NCI-H2029 (cell line): ENCODE data around the gene IGSF21.
"Not testable (repeated sequence)": the region's sequence is repeated elsewhere in the genome, so short reads cannot be mapped to it uniquely, and the experiment has no call there.

ENCODE experiments used
- DNase-seq: peaks from one replicate; lab custom pipeline; 2025; lab: John Stamatoyannopoulos, UW

IGSF21 gene

DNA sequence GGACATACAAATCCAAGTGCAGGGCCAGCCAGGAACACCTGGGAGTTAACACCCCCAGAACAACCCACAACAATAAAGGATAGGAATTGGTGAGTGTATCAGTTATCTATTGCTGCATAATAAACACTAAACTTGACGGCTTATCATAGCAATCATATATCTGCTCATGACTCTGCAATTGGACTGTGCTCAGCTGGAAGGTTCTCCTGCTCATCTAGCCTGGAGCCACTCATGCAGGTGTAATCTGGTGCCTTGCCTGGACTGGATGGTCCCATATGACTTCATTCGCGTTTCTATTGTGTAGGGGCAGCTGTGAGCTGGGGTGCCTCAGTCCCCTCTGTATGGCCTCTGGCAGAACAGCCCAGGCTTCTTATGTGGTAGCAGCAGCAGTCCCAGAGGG is 296.9 kb downstream of the IGSF21 start:
- DNase-seq, result no peak

DNA sequence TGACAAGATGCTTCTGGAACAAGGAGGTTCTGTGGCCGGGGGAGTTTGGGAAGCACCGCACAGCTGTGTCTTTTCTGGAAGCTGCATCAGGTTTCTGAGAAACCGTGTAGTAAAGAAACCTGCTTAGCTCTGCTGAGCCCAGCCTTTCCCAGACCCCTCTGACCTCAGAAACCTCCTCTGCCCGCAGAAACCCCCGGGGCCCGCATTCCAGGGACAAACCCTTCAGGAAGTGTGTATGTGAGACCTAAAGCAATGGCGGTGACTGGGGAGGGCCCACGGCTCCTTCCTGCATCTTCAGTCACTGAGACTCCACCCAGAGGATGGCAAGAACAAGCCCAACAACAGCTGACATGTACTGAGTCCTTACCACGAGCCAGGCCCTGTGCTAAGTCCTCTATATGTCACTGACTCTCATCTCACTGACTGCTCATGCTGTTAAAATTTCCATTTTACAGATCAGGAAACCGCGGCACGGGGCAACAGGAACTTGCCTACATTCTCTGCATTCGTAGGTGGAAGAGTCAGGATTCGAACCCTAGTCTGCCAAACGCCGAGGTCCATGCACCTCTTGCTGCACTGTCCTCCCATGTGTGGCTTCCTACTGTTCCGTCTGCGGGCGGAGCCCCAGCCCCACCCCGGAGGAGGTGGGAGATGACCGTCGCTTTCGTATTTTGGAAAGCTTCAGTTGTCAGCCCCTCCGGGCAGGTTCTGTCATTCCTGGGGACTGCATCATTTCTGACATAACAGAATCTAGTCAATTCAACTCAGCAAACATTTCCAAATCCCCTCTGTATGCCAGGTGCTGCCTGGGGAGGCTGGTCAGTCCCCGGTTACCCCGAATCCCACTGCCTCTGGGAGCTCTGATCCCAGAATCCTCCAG is 299.8 kb downstream of the IGSF21 start:
- DNase-seq, result no peak

DNA sequence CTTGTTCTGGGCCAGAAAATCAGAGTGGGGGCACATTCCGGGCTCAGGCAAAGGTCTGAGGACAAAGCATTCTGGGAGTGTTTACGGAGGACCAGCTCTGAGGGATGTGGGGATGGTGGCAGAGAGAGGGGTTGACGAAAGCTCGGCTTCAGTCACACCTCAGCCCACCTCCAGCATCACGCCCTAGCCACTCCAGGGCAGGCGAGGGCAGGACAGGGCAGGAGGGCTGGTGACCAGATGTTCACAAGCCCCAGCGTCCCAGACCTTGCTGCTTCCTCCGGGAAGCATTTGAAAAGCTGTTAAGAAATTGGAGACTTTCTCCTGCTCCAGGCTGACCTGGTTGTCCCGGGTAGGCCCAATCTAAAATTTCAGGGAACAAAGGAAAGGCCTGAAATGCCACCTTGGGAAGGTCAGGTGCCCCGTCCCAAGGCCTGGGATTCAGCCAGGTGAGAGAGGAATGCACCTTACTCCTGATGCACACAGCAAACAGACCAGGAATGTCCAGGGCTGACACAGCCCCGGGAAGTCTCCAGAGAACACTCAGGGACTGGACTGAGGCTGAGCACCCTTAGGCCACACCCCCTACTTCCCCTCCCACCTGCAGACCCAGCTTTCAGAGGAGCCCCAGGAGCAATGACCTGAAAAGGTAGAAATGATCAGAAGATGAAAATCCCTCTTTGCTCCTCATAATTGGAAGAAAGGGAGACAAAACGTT is 301.2 kb downstream of the IGSF21 start:
- DNase-seq, result no peak

DNA sequence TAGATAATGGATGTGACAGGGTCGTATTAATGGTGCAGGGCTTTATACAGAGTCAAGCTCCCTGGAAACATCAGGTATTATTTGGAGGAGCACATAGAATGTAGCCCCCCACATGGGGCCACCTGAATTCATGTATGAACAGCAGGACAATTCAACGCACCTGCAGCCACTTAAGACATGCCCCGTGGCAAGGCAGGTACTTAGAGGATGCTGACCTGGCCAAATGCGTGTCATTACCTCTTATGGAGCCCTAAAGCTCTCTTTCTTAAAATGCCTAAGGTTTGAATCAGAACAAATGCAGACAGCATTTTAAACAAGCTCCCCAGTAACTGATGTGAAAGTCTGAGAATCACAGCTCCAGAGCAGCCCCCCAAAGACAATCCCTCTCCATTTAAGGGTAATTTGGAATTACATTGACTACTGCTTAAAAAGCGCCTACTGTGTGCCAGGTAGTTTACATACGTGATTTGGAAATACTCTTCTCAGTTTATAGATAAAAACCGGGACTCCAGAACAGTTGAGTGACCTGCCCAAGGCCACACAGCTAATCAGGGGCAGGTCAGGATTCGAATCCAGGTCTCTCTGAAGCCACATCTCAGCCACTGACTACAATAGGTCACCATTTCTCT is 302.1 kb downstream of the IGSF21 start:
- DNase-seq, result no peak

DNA sequence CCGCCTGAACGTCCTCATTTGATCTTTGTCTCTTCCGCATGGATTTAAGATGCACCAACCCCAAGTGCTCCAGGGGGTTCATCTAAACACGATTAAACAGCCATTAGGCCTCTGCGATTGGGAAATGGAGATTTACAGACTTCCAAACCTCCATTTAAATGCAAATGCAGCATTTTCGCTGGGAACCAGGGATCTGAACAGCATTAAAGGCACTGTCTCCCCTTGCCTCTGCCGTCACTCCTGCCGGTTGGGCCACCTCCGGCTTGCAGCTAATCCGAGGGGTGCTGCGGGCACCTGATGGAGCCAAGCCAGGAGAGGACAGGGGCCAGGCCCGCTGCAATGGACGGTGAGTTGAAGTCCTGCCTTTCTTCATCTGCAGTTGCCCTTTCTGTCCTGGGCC is 302.8 kb downstream of the IGSF21 start:
- no peak for DNase-seq

DNA sequence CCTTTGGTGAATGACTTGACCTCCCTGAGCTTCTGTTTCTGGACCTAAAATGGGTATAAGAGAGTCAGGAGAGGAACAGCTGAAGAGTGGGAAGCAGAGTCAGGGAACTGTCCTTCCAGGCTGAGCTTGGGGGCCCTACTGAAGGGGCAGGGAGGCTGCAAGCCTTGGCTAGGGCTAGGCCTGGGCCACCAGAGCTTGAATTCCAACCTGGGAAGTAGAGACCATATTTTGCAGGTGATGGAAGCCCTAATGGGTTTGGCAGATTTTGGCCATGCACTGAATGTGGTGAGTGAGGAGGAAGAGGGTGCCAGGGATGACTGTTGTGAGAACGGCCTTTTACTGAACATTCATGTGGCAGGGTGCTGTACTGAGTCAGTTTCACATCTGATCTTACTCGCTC is 303.7 kb downstream of the IGSF21 start:
- DNase-seq, result no peak

DNA sequence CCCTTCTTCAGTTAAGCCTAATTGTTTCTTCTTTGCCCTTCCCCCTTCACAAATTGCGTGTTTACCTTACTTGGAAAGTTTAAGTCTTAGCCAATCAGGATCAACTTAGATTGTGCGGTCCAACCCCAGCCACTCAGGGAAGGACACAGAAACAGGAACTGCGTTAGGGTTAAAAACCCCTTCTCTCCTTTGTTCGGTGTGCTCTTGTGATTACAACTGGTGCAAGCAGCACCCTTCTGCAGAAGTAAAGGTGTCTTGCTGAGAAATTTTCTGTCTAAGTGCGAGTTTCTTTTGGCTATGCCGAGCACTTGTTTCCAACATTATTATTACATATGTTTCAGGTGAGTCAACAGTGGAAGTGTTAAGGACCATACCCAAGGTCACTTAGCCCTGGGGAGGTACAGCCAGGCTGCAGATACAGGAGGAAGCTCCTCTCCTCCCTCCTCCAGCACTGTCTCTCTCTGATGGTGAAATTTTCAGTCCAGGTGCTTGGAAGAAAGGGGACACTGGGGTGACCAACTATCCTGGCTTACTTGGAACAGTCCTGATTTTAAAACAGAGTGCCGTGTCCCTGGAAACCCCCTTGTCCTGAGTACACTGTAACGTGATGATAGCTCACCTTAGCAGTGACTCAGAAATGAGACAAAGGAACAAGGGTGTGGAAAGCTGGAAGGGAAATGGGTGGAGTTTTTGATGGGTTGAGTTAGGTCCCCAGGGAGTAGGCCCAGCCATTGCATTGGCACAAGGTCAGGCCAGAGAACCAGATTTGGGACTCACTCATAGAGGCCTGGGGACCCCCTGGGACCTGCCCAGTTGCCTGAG is 304.4 kb downstream of the IGSF21 start:
- DNase-seq, result no peak

DNA sequence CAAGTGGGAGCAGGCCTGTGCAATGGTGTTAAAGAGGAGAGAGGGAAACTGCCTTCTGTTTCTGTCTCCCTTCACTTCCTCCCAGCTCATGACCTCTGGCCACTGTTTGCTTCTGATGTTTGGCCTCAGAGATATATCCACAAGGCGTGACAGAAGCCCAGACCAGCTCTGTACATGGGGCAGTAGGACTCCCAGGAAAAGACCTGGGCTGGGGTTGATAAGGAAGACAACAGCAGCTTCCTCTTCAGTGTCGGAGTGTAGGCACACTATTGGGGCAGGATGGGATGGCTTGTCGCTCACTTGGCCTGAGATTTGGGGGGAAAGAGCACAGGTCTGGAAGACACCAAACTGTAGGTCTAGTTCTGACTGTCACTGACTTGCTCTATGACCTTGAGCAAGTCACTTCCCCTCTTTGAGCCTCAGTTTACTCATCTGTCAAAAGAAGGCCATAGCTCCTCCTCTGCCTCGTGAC is 305.3 kb downstream of the IGSF21 start:
- no peak for DNase-seq

DNA sequence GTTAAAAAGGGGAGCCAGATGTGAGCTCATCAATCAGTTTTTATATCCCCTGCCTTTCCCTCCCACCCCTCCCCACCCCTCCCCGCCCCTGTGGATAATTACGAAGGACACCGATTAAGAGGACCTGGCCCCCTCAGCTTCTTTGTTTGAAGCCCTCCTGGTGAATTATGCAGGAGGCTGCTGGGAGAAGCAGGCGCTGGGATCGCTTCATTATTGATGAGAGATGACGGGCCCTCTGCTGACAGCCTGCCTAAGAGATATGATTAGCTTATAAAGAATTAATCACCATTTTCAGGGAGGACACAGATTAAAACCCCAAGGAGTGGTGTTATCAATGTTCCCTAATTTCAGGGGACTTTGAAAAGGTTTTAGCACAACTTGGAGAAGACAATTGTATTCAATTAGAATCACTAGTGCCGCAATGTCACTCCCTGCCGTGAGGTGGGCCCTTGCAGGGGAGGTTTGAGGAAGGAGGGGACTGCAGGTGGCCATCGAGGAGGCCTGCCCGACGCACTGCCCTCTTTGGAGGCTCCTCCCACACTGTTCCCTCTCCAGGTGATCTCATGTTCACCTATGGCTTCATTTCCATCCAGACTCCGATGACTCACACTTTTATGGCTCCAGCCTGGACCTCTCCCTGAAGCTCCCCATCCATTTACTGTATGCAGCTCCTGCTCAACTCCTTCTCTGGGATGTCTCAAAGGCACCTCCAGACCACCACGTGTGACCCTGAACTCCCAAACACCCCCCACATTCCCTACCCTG is 306.1 kb downstream of the IGSF21 start:
- peak; percentile 33 for DNase-seq

DNA sequence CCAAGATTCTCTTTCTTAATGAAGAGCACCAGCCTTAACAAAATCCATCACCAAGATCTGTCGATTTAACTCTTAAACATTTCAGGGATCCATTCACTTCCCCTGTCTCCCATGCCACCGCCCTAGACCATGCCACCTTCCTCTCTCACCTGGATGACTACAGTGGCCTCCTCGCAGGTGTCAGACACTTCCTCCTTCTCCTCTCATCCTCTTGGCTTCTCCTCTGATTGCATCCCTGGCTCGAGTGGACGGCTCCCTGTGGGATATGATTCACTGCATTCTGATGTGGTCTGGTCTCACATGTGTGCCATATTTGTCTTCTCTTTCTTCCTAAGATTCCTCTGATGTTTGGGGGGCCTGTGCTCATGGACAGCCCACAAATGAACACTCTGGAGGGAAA is 306.7 kb downstream of the IGSF21 start:
- no peak for DNase-seq

DNA sequence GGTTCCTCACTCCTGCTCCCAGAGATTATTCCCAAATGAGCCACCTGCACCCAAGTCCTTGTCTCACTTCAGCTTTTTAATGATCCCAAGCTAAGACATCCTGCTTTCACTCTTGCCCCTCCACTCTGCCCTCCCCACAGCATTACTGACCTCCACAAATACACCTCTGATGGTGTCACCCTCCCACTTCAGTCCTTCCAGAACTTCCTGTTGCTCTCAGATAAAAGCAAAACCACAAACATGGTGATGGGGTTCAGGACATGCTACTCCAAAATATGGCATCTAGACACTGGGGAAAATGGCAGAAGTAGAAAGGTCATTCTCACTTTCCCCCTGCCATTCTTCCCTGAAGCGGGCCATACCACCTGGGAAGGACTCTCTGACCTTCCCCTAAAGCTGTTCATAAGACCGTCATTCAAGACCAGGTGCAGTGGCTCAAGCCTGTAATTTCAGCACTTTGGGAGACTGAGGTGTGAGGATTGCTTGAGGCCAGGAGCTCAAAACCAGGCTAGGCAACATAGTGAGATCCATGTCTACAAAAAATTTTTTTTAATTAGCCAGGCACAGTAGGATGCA is 307.4 kb downstream of the IGSF21 start:
- no peak for DNase-seq

DNA sequence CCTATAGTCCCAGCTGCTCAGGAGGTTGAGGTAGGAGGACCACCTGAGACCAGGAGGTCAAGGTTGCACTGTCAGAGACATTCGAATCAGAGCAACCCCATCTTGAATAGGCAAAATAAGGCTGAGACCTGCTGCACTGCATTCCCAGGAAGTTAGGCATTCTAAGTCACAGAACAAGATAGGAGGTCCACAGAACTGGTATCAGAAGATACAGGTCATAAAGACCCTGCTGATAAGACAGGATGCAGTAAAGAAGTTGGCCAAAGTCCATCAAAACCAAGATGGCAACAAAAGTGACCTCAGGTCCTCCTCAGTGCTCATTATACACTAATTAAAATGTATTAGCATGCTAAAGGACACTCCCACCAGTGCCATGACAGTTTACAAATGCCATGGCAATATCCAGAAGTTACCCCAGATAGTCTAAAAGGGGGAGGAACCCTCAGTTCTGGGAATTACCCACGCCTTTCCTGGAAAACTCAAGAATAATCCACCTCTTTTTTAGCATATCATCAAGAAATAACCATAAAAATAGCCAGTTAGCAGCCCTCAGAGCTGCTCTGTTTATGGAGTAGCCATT is 307.9 kb downstream of the IGSF21 start:
- no peak for DNase-seq

DNA sequence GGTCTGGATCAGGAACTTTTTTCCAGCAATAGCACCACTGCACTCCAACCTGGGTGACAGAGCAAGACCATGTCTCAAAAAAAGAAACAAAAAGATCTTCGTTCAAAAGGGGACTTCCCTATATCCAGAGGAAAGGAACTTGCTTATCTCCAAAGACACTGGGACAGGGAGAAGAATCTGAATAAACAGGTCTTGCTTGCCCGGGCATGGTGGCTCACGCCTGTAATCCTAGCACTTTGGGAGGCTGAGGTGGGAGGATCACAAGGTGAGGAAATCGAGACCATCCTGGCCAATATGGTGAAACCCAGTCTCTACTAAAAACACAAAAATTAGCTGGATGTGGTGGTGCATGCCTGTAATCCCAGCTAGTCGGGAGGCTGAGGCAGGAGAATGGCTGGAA is 308.5 kb downstream of the IGSF21 start:
- DNase-seq, result not testable (repeated sequence)

DNA sequence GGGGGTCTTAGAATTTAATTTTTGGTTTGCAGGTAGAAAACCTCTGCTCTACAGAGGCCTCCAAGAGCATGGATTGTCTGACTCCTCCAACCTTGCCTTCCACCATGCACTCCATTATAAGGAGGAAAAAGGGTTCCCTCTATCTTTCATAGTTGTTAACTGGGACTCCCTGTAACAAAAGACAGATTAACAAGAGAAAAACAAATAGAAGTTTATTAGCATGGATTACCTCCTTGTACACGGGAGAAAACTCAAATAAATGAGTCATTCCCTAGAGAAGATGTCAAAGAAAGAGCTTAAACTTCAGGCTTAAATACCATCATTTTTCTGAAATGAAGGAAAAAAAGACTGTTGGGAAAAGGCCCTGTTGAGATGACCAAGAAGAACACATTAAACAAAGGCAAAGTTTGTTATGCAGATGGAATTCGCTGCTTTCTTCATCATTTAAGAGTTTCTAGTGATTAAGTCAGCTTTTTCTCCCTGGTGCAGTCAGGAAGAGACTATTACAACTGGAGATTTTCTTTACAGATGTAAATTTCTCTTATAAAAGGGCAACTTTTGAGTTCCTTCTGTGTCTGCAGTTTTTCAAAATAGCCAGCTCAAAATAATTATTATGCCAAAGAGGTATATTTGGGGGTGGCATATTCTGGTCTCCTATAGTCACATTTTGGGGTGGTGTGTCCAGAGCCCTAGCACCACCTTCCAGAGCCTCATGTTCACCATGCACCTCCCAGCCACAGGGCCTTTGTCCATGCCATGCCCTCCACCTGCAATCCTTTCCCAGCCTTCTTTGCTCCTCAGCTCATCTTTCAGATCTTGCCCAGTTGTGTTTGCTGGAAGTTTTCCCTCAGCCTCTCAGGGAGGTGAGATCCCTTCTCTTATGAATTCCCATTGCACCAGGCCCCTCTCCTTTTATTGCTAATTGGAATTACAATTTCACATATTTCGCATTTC is 310.0 kb downstream of the IGSF21 start:
- DNase-seq, result no peak

DNA sequence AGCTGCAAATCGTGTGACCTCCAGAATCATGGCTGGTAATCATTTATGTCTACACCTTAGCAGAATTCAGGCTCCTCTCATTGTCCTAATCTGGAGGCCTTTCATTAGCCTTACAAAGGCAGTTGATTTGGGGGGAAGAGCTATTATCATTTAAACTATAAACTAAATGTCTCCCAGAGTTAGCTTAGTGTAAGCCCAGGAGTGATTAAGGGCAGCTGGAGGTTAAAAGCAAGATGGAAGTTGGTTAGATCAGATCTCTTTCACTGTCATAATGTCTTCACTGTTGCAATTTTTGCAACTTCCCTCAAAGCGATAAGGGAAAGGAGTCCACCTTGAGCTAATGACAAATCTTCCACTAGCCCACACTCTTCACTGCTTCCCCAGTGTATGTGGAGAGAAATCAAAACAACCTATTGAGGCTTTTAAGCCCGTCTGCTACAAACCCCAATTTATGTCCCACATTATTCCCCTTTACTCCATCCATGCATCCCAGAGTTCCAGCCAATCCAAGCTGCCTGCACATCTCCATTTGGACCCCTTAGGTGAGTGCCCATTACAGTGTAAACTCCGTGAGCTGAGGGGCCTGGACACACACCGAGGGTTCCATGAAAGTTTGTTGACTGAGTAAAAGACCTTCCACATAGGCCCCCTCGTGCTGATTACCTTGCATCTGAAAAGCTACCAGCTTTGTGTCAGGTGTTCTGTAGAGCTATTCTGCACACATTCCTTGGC is 311.7 kb downstream of the IGSF21 start:
- no peak for DNase-seq

DNA sequence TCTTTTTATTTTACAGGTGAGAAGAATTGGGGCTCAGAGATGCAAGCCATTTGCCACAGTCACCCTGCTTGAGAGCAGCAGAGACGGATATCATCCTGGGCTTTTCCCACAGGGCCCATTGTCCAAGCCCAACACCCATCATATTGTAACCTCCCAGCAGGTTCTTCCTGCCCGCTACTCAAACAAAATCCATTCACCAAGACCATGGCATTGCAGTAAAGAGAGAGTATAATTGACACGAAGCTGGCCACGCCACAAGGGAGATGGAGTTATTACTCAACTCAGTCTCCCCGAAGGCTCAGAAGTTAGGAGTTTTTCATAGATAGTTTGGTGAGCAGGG is 312.2 kb downstream of the IGSF21 start:
- no peak for DNase-seq

DNA sequence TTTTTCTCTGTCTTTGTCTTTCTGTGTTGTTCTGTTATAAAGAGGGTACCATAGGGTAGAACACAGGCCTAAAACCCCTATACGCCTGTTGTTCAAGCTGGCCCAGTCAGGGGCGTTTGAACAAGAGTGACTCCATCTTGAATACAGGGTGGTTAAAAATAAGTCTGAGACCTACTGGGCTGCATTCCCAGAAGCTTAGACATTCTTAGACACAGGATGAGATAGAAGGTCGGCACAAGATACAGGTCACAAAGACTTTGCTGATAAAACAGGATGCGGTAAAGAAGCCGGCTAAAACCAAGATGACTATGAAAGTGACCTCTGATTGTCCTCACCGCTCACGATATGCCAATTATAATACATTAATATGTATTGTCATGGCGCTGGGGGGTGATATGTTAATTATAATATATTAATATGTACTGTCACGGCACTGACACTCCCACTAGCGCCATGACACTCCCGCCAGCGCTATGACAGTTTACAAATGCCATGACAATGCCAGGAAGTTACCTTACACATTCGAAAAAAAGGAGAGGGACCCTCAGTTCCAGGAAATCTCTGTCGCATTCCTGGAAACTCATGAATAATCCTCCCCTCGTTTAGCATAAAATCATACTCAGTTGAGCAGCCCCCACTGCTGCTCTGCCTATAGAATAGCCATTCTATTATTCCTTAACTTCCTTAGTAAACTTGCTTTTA is 314.6 kb downstream of the IGSF21 start:
- no peak for DNase-seq

DNA sequence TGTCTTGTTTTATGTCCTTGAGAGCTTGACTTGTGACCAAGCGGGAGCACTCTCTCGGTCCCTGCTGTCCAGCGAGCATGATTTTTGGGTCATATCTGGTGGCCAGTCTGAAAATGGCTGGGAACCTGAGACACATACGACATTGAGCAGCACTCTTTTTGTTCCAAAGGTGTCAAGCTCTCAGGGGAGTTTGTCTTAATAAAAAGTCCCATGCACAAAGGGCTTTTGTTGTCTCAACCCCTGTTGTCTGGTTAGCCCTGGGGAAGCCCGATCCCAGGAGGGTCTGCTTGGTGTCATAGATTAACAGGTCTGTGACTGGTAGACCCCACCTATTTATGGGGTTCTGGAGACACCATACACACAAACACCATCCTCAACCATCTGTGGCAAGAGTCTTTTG is 315.4 kb downstream of the IGSF21 start:
- no peak for DNase-seq
